GM12872 (cell line): ENCODE data around the gene VTA1.
A peak's percentile ranks its signal among the peaks of the same experiment; 100 is the strongest.

Source experiments
- TF ChIP-seq, protein P1 (sequence below): IDR thresholded peaks from 3 replicates; pipeline ENCODE4 v1.5.1; 2011; ENCODE audit warnings: low read depth, mild to moderate bottlenecking, low read length, moderate library complexity; ENCODE audit not compliant: insufficient read depth

The VTA1 gene

DNA sequence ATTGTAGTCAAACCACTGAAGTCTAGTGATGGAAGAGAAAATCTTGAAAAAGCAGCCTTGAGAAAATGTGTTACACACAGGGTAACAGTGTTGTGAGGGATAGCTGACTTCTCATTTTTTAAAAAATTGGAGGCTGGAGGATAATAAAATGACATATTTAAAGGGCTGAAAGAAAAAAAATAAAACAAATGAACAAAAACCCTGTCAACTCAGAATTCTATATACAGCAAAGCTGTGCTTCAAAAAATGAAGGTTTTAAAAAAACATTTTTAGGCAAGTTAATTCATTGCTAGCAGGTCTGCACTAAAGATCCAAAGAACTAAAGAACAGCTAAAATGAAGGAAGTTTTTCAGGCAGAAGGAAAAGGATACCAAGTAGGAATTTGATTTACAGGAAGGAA lies 31.1 kb downstream of the VTA1 start:
- TF ChIP-seq, protein P1, sequence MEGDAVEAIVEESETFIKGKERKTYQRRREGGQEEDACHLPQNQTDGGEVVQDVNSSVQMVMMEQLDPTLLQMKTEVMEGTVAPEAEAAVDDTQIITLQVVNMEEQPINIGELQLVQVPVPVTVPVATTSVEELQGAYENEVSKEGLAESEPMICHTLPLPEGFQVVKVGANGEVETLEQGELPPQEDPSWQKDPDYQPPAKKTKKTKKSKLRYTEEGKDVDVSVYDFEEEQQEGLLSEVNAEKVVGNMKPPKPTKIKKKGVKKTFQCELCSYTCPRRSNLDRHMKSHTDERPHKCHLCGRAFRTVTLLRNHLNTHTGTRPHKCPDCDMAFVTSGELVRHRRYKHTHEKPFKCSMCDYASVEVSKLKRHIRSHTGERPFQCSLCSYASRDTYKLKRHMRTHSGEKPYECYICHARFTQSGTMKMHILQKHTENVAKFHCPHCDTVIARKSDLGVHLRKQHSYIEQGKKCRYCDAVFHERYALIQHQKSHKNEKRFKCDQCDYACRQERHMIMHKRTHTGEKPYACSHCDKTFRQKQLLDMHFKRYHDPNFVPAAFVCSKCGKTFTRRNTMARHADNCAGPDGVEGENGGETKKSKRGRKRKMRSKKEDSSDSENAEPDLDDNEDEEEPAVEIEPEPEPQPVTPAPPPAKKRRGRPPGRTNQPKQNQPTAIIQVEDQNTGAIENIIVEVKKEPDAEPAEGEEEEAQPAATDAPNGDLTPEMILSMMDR: no peak

DNA sequence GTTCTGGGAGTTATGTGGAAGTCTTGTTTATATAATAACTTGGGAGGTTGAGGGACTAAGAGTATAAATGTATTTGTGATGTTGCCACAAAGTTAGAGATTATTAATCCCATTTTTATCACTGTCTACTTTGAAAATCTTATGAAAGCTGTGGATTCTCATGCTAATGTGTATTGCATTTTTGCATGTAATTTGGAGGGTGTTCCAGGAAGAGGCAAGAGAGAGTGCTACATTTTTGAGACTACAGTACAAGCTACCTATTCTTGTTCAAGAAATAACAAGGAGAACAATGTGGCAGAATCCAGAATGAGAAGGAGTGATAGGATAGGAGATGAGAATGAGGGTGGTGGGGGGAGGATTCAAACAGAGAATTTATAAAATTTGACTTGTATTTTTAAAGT lies 34.9 kb downstream of the VTA1 start:
- TF ChIP-seq, protein P1: no peak

DNA sequence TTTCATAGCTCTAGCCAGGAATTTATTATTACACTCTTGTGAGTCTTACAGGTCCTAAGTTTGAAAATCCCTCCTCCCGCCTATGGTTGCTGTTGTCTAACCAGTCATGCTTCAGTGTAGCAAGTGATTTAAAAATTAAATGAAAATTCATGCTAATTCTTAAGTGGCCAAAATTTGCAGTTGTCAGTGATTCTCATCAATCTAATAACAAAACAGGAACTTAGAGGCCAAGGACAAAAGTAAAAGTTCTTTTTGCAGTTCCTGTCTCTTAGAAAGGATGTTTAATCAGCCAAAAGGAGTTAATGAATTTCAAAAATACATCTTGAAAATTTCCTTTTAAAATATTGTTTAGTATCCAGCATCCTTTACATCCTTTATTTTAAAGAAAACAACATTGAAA lies 36.3 kb downstream of the VTA1 start:
- TF ChIP-seq, protein P1: no peak

DNA sequence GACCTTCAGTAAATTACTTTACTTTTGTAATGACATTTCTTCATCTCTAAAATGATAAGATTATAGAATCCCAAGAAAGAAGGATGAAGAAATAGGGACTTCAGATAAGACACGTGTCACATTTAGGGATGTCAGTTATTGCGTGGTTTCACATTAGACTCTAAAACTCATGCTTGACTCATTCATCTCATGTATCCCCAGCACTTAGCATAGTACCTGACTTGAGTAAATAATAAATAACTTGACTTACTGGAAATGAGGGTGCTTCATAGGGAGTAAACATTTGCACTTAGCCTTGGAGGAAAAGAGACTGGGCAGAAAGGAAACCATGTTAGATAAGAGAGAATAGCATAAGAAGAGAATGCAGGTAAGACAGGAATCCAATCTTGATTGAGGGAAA lies 37.2 kb downstream of the VTA1 start:
- TF ChIP-seq, protein P1: no peak

DNA sequence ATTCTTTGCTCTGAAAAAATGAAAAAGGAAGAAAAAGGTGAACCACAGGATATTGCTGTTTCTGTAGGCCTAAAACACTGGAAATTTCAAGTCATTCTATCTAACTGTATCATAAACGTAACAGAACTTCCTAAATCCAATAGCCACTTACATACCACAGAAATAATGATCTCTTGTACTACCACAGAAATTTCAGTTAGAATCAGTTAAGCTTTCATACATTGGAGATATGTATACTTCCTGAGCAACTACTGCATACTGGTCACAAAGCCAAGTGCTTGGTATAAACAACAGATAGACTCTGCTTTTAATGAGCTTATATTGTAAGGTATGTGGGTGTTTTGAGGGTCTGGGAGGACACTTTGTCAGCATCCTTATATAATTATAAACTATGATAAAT lies 38.6 kb downstream of the VTA1 start:
- TF ChIP-seq, protein P1: no peak

DNA sequence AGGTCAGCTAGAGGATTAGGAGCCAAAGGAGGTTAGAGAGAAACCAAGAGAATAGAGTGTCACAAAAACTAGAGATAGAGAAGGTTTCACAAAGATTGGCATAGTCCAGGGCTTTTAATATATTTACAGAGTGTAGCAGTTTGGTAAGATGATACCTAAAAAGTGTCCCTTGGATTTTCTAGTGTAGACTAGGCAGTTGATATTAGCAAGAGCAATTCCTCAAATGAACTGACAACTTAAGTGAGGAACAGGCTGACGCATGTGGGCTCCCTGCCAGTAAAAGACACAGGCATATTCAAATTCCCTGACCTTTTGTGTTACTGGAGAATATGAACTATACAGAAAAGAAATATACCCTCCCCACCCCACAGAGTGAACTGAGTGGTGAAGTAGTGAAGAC lies 40.1 kb downstream of the VTA1 start:
- TF ChIP-seq, protein P1: no peak

DNA sequence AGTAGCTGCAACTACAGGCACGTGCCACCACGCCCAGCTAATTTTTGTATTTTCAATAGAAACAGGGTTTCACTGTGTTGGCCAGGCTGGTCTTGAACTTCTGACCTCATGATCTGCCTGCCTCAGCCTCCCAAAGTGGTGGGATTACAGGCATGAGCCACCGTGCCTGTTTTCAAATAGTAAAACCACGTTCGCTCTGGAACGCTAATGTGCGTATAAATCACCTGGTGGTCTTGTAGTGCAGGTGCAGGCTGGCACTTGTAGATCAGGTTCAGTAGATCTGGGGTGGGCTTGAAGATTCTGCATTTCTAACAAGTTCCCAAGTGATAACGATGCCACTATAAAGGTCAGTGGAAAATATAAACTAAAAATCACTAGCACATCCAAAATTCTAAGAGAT lies 41.3 kb downstream of the VTA1 start:
- TF ChIP-seq, protein P1: peak; percentile 21; the same call in 1 of the 3 replicates

DNA sequence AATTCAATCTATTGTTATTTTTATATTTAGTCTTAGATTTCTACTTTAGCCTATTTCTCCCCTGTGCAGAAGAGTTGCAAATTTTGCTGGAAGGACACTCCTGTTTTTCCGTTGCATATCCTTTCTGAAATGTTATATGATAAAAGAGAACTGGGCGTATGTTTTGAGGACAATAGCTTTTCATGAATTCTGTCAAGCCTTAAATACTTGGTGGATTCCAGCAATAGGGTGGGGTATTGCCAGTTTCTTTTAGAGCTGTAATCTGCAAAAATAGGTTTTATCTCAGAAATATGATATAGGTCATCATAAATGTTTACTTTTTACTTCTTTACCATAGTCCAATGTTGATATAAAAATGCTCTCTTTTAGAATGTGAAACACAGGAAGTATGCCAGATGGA lies 42.0 kb downstream of the VTA1 start:
- TF ChIP-seq, protein P1: no peak
